ENCODE data around the gene ADGRB3. TPM values are rescaled to one million over a fixed set of nuclear protein-coding genes. Genes with fewer than 3 reads are reported as not detected.

The ADGRB3 gene
- total RNA-seq, 2 experiments from 2014 or later, result not detected

GRCh38 chr6:69164564-69165229 lies 529.6 kb downstream of the ADGRB3 start:
- ChIA-PET POLR2A (no interaction called here), CTCF (interaction anchor here (1.2 kb wide), 1 partner anchor 9 kb away, joined by 3 read pairs; no protein-coding TSS in a partner anchor)

GRCh38 chr6:69179681-69180080 lies 544.6 kb downstream of the ADGRB3 start:
- POLR2A ChIA-PET, result no interaction called here
- CTCF ChIA-PET, result no interaction called here

- POLR2A ChIA-PET, result no interaction called here
- CTCF ChIA-PET, result no interaction called here
Observed at GRCh38 chr6:69180361-69181067, 545.4 kb downstream of the ADGRB3 start.

- CTCF ChIA-PET, result no interaction called here
Observed at GRCh38 chr6:69181964-69182363, 546.9 kb downstream of the ADGRB3 start.

GRCh38 chr6:69185276-69185675 lies 550.2 kb downstream of the ADGRB3 start:
- ChIA-PET CTCF (no interaction called here), POLR2A (no interaction called here)

More at GRCh38 chr6:69181964-69182363, 546.9 kb downstream of the ADGRB3 start:
- POLR2A ChIA-PET, result no interaction called here

GRCh38 chr6:69202768-69203167 lies 567.7 kb downstream of the ADGRB3 start:
- POLR2A ChIA-PET, result no interaction called here
- CTCF ChIA-PET, result no interaction called here

- CTCF ChIA-PET, result no interaction called here
Observed at GRCh38 chr6:69216127-69216526, 581.0 kb downstream of the ADGRB3 start.

GRCh38 chr6:69217343-69217742 lies 582.3 kb downstream of the ADGRB3 start:
- ChIA-PET CTCF (no interaction called here), POLR2A (no interaction called here)

More at GRCh38 chr6:69216127-69216526, 581.0 kb downstream of the ADGRB3 start:
- POLR2A ChIA-PET, result no interaction called here

GRCh38 chr6:69220375-69220774 lies 585.3 kb downstream of the ADGRB3 start:
- ChIA-PET POLR2A (no interaction called here), CTCF (no interaction called here)

GRCh38 chr6:69232008-69232407 lies 596.9 kb downstream of the ADGRB3 start:
- POLR2A ChIA-PET, result no interaction called here
- CTCF ChIA-PET, result no interaction called here

- CTCF ChIA-PET, result no interaction called here
Observed at GRCh38 chr6:69232496-69232895, 597.4 kb downstream of the ADGRB3 start.

GRCh38 chr6:69232911-69233448 lies 597.9 kb downstream of the ADGRB3 start:
- POLR2A ChIA-PET, result no interaction called here
- CTCF ChIA-PET, result no interaction called here

More at GRCh38 chr6:69232496-69232895, 597.4 kb downstream of the ADGRB3 start:
- POLR2A ChIA-PET, result no interaction called here

- ChIA-PET CTCF (no interaction called here), POLR2A (no interaction called here)
Observed at GRCh38 chr6:69238067-69238466, 603.0 kb downstream of the ADGRB3 start.

- ChIA-PET CTCF (no interaction called here), POLR2A (no interaction called here)
Observed at GRCh38 chr6:69246983-69247382, 611.9 kb downstream of the ADGRB3 start.

GRCh38 chr6:69261010-69261409 lies 625.9 kb downstream of the ADGRB3 start:
- POLR2A ChIA-PET, result no interaction called here
- CTCF ChIA-PET, result no interaction called here

GRCh38 chr6:69263297-69263696 lies 628.2 kb downstream of the ADGRB3 start:
- POLR2A ChIA-PET, result no interaction called here
- CTCF ChIA-PET, result no interaction called here

GRCh38 chr6:69265090-69265489 lies 630.0 kb downstream of the ADGRB3 start:
- CTCF ChIA-PET, result no interaction called here
- POLR2A ChIA-PET, result no interaction called here

- ChIA-PET POLR2A (no interaction called here), CTCF (no interaction called here)
Observed at GRCh38 chr6:69265706-69266105, 630.6 kb downstream of the ADGRB3 start.

GRCh38 chr6:69276204-69276603 lies 641.1 kb downstream of the ADGRB3 start:
- POLR2A ChIA-PET, result no interaction called here

GRCh38 chr6:69279805-69280204 lies 644.7 kb downstream of the ADGRB3 start:
- POLR2A ChIA-PET, result no interaction called here

More at GRCh38 chr6:69276204-69276603, 641.1 kb downstream of the ADGRB3 start:
- CTCF ChIA-PET, result no interaction called here

GRCh38 chr6:69280858-69281257 lies 645.8 kb downstream of the ADGRB3 start:
- ChIA-PET CTCF (no interaction called here), POLR2A (no interaction called here)

More at GRCh38 chr6:69279805-69280204, 644.7 kb downstream of the ADGRB3 start:
- CTCF ChIA-PET, result no interaction called here

All from activated CD8-positive, alpha-beta memory T cell treated with anti-CD3 and anti-CD28 coated beads for 36 hours (primary cell).